MG63 (cell line): ENCODE results near the gene NOS3. TPM values are rescaled to one million over a fixed set of nuclear protein-coding genes. Genes with fewer than 3 reads are reported as not detected.
A peak's percentile ranks its signal among the peaks of the same experiment; 100 is the strongest.

Source experiments
- DNase-seq: peaks from one replicate; pipeline ENCODE4 v3.0.0-alpha.2; 2020
- H3K27me3 ChIP-seq: fragments of 250-450 bp; sonication (Bioruptor Pico); 2 replicates; pipeline ENCODE4 v1.5.1; 2020; ENCODE audit warnings: mild to moderate bottlenecking, moderate library complexity
- H3K36me3 ChIP-seq: fragments of 250-450 bp; sonication (Bioruptor Pico); 2 replicates; pipeline ENCODE4 v1.5.1; 2020; ENCODE audit warnings: mild to moderate bottlenecking, moderate library complexity
- H3K4me3 ChIP-seq: fragments of 250-450 bp; sonication (Bioruptor Pico); 2 replicates; pipeline ENCODE4 v1.5.1; 2020; ENCODE audit warnings: mild to moderate bottlenecking, moderate library complexity
- H3K9me3 ChIP-seq: fragments of 250-450 bp; sonication (Bioruptor Pico); 2 replicates; pipeline ENCODE4 v1.5.1; 2020; ENCODE audit warnings: mild to moderate bottlenecking, moderate library complexity
- total RNA-seq: library from RNA; depleted of rRNA; stranded (reverse); fragments of >200 nt; shearing (Covaris generic); gene quantifications from 2 replicates; pipeline ENCODE4 v1.2.3, GENCODE V29; 2014; ENCODE audit warnings: low replicate concordance

NOS3 gene
- total RNA-seq, 1 experiment from 2014 or later = not detected

DNA sequence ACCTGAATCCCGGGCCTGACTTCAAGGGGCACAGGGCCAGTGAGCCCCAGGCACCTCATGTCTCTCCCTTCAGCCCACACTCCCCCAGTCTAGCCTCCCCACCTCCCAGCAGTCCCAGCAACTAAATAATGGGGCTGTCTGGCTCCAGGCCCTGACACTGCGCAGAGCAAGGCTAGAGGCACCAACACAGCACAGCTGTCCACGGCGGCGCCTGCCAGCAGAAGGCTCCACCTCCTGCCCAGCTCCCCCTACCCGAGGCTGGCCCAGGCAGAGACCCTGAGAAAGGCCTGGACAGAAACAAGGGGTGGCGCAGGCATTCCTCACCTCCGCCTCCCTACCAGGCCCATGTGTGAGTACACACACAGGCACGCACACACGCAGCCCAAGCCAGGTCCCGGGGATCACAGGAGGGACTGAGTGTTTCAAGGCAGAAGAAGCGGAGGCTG is 18.8 kb upstream of the NOS3 start:
- Histone ChIP-seq H3K27me3 (no peaks in the 10 kb centered on the region), H3K36me3 (no peaks in the 10 kb centered on the region)
- DNase-seq = no peak

DNA sequence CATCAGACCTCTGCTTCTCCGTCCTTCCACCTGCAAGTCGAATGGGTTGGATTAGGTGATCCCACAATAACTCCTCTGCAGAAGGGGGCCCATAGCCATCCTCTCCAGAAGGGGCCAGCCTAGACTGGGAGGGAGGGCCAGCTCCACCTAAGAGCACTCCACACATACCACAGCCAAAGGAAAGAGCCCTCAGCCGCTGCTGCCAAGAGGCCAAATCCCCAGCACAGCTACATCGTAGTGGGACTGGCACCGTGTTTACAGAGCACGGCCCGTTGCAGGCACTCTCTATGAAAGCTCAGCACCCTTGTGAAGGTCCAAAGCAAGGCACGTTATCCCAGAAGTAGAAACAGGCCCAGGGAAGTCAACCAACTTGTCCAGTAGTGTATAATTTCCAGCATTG is 18.1 kb upstream of the NOS3 start:
- Histone ChIP-seq H3K27me3 (no peaks in the 10 kb centered on the region), H3K9me3 (no peaks in the 10 kb centered on the region), H3K36me3 (no peaks in the 10 kb centered on the region), H3K4me3 (no peak overlapping the region)
- no peak for DNase-seq

More for the DNA sequence above, 18.8 kb upstream of the NOS3 start:
- Histone ChIP-seq H3K4me3 (no peak overlapping the region), H3K9me3 (no peaks in the 10 kb centered on the region)

DNA sequence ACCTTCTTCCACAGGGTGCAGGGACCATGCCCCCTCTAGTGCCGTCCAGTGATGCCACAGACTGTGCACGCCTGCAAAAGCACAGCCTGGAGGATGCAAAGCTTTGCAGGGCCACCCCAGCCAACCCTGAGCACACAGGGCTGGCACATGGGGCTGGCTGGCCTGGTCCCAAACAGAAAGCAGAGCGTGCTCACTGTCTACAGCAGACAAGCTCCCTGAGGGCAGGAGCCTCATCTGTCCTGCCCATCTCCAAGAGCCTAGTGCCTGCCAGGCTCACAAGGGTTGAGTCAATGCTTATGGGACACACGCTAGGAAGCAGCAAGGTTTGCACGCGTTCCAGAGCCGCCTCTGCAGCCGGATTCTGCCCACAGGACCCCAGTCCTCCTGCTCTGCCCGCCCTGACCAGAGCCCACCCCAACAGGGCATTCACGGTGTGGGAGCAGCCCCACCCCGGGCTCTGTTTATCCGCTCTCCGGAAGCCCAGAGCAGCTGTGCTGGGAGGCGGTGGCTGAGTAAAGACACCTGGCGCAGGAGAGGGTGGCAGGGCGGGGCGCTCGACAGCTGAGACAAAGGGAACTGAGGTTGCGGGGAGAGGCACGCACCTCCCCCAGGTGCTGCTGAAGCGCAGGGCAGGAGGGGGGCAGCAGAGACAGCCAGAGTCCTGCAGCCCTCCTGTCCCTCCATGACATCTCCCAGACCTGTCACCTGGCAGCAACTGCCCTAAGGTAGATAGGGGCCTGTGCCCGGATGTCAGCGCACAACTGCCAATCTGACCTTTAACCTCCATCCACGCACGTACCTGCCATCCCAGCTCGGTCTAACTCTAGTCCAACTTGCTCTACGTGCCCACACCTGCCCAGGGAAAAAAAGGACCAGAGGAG is 17.0 kb upstream of the NOS3 start:
- H3K27me3 ChIP-seq = no peaks in the 10 kb centered on the region

DNA sequence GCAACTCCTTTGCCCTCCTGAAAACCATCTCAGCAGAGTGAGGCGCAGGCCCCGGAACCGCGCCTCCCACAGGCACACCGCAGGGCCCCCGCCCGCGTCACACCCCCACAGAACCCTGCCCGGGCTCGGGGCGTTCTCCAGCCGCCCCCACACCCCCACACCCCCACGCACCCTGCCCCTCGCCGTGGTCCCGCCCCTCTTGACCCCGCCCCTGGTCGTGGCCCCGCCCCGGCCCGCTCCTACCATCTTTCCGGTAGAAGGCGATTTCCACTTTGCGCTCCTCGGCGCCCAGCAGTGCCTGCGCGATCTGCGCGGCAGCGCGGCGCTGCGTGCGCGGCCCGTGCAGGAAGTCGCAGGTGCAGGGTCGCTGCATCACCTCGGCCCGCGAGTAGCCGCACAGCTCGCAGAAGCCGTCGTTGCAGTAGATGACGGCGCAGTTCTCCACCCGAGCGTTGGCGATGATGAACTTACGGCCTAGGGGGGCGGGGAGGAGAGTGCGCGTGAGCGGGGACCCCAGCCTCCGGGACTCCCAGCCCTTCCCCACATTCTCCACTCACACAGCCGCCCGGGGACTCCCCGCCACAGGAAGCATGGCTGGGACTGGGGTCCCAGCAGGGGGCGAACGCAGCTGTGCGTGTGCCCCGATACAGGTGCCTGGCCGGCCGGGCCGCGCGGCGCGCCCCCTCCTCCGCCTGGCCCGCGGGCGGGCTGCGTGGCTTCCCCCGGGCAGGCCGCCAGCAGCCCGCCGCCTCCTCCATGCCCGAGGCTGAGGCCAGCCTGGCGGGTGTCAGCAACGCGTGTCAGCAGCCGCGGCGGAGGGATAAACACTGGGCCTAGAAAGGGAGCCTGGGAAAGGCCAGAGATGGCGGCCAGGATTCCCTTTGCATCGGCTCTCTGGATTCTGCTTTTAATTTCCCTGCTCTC is 16.1 kb upstream of the NOS3 start:
- Histone ChIP-seq H3K27me3 (no peaks in the 10 kb centered on the region), H3K36me3 (no peaks in the 10 kb centered on the region), H3K9me3 (no peaks in the 10 kb centered on the region), H3K4me3 (no peak overlapping the region)
- peak; percentile 34 for DNase-seq

More for the DNA sequence above, 17.0 kb upstream of the NOS3 start:
- no peaks in the 10 kb centered on the region for H3K36me3 ChIP-seq
- no peaks in the 10 kb centered on the region for H3K9me3 ChIP-seq
- no peak overlapping the region for H3K4me3 ChIP-seq
- DNase-seq = no peak

DNA sequence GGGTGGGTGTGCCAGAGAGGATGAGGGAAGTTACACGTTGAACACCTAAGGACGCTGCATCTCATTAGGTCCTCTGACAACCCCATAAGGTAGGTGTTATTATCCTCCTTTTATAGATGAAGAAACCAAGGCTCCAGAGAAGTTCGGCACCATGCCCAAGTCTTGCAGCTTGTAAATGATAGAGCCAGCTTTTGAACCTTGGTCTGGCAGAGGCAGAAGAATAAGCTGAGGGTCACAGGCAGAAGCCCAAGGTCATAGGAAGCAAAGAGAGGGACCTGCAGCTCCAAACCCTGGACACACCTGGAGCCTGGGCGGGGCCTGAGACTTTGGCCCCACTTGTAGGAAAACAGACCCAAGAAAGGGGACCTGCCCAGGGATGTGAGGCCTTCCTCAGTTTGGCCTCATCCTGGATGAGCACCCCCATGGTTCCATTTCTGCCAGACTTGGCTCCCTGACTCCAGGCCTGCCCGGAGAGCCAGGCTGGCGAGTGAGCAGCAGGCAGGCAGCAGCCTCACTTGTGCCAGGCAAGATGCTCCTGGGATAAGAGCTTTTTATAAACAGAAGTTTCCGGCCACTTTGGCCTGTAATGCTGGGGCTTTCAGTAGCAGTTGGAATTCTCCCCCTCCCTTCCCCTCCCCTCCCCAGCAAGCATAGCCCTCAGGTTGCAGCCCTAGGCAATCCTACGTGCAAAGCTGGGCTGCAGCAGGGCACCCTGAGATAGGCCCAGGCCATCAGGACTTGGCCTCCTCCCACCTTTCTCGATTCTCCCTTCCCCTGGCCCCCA is 15.1 kb upstream of the NOS3 start:
- Histone ChIP-seq H3K9me3 (no peaks in the 10 kb centered on the region), H3K36me3 (no peaks in the 10 kb centered on the region), H3K4me3 (no peak overlapping the region), H3K27me3 (no peaks in the 10 kb centered on the region)
- peak; percentile 45 for DNase-seq

DNA sequence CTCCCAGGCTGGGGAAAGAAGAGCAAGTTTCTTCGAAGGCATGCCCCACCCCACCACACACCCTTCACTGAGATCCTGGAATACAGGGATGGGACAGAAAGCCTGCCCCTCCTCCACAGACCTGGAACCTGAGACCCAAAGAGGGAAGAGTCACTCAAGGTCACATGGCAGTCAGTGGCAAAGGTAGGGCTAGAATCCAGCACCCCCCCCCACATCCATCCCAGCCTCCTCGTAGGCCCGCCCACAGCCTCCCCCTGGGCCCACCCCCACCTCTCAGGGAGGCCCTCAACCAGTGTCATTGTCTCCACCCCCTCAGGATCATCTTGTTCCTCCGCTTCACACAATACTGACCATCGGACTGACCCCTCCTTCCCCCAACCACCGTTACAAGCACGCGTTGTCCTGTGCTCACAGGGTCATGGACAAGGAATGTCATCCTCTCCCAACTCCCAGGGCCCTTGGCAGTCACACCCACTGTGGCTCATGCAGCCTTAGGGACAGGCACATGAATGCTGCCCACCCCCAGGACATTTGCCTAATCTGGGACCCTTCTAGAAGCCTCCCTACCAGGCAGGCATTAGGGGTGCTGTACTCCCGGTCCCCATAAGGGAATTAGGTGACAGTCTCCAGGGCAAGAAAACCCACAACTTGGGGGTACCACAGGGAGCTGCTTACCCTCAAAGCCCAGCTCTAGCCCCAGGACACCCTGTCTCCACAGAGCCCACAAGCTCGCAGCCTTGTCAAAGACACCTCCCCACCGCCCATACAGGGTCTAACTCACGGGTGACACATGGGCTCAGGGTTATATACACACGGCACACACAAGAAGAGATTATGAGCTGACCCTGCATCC is 14.1 kb upstream of the NOS3 start:
- Histone ChIP-seq H3K9me3 (no peaks in the 10 kb centered on the region), H3K27me3 (no peaks in the 10 kb centered on the region)
- DNase-seq = no peak

DNA sequence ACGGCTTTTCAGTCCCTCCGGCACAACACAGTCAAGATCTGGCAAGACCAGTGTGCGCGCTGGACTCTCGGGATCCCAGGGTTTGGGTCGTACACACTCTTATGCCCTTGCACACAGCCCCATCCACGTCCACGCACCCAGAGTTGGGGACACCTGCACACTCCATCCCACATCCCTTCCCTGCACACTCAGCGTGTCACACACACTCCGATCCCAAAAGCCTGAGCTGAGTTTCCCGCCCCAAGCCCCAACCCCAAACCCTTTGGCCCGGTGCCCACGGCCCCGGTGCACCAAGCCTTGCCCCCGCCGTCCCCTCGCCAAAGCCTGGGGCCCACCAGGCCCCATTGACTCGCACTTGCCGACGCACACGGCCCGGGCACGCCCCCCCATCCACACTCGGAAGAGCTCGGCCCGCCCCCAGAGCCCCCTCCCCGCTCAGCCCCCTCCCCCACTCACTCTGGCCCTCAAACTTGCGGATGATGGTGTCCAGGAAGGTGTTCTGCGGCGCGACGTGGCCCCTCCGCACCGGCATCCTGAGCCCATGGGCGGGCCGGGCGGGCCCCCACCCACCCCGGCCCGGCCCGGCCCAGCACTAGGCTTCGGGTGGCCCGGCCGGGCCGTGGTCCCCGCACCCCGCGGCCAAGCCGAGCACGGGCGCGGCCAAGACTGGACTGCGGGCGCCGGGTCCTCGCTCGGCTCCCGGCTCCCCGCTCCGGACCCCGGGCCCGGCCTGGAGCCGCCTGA is 13.3 kb upstream of the NOS3 start:
- Histone ChIP-seq H3K9me3 (no peaks in the 10 kb centered on the region), H3K27me3 (no peaks in the 10 kb centered on the region), H3K36me3 (no peaks in the 10 kb centered on the region), H3K4me3 (no peak overlapping the region)
- no peak for DNase-seq

More for the DNA sequence above, 14.1 kb upstream of the NOS3 start:
- Histone ChIP-seq H3K4me3 (no peak overlapping the region), H3K36me3 (no peaks in the 10 kb centered on the region)

DNA sequence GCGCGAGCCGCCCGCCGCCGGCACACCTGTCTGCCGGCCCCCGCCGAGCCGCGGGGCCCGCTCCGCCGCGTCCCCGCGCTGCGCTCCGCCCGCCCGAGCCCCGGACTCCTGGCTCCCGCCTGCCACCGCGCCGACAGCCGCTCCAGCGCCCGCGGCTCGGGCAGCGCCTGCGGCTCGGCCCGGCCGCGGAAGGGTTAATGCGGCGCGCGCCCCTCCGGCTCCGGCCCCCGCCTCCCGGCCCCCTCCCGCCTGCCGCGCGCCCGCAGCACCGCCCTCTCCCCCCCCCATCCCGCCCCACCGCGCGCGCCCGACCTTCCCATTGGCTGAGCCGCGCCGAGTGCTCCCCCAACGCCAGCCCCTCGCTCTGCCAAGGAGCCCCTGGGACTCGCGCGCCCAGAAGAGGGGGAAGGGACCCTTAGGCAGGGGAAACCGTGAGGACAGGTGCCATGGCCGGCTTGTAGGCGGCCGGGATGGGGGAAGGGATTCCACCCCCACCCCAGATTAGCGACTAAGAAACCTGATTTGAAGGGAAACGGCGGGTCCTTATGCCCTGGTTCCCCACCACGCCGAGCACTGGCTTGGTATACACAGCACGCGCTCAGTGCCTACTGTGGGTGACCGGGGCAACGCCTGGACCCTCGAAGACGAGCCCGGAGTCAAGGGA is 12.6 kb upstream of the NOS3 start, which contains the start of gene KCNH2:
TSS of gene KCNH2 (minus strand) at position 196 of the 664 bp plus-strand sequence. CDS start 408 bp downstream, outside the sequence.
- H3K27me3 ChIP-seq = no peaks in the 10 kb centered on the region; the same call in 1 of the 2 replicates
- H3K9me3 ChIP-seq = no peaks in the 10 kb centered on the region
- no peak for DNase-seq
- no peak within 1 kb of the TSS for H3K4me3 ChIP-seq
- H3K36me3 ChIP-seq = no peaks in the 10 kb centered on the region

DNA sequence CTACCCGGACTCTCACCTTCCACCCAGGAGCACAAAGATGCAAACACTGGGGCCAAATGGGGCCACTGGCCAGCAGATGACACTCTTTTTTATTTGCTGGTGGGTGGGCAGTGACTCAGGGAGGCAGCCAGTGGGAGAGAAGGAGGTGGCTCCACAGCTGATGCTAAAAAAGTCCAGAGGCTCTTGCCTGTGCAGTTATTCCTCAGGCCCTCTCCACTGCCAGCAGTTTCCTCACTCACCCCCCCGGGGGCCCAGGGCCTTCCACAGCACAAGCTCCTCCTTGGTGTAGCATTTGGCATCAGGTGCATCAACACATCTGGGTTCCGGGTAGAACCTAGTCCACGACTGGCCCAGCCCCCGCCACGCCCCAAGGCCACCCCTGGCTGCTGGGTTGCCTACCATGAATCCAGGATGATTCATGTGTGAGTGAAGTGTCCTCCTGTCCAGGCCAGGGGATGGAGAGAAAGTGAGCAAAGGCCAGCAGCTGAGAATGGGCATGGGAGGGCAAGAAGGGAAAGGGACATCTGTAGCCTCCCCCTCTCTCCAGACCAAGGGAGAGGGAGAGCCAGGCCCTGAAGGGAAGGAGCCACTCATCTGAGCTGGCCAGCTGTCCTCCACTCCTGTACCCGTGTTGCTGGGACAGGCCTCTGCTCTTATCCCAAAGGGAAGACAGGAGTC is 11.0 kb upstream of the NOS3 start:
- no peaks in the 10 kb centered on the region for H3K36me3 ChIP-seq
- no peaks in the 10 kb centered on the region; the same call in 1 of the 2 replicates for H3K27me3 ChIP-seq
- peak; percentile 21 for DNase-seq
- H3K4me3 ChIP-seq = no peak overlapping the region
- H3K9me3 ChIP-seq = no peaks in the 10 kb centered on the region

DNA sequence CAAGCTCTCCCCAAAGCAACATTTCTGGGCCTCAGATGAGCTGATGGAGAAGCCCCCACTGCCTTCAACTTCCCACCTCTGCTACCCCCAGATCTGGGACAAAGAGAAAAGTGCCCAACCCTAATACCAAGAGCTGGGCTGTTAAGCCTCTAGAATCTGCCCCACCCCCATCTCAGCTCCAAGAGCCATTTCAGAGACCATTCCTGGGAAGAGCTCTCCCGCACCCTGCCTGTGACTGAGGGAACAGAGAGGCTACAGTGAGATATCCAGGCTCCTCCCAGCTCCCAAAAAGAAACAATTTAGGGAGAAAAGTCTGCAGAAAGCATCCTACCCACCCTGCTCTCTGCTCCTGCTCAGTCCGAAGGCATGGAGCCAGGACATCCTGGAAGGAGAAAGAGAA is 10.2 kb upstream of the NOS3 start:
- Histone ChIP-seq H3K27me3 (no peaks in the 10 kb centered on the region; the same call in 1 of the 2 replicates), H3K9me3 (no peaks in the 10 kb centered on the region), H3K4me3 (no peak overlapping the region), H3K36me3 (no peaks in the 10 kb centered on the region)
- no peak for DNase-seq

DNA sequence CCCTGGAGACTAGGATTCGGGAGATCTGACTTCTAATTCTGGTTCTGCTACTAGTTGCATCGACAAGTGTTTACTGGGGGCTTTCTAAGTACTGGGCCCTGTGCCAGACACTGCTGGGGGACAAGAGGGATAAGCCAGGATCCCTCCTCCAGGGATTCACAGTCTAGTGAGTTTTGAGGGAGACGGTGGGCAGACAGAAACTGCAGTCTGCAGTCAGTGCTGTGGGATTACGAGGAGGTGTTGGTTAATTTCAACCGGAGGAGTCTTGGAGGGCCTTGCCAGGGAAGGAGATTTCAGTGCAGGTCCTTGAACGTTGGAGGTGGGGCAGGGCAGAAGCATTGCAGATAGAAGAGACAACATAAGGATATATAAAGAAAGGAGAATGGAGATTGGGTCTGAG is 9.2 kb upstream of the NOS3 start:
- Histone ChIP-seq H3K4me3 (no peak overlapping the region), H3K27me3 (no peaks in the 10 kb centered on the region; the same call in 1 of the 2 replicates), H3K36me3 (no peaks in the 10 kb centered on the region), H3K9me3 (no peaks in the 10 kb centered on the region)
- DNase-seq = no peak

DNA sequence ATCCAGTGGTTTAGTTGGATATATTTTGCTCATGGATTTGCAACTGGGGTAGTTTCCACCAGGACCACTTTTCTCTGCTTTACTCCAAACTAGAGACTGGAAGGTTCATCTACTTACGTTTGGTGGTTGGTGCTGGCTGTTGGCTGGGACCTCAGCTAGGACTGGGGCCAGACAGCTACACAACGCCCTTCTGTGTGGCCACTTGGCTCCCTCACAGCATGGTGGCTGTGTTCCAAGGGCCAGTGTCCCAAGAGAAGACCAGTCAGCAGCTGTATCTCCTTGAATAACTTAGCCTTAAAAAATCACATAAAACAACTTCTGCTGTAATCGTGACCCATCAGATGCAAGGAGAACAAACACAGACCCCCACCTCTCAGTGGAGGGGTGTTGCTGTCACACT is 8.5 kb upstream of the NOS3 start:
- Histone ChIP-seq H3K4me3 (no peak overlapping the region), H3K36me3 (no peaks in the 10 kb centered on the region), H3K27me3 (no peaks in the 10 kb centered on the region; the same call in 1 of the 2 replicates), H3K9me3 (no peaks in the 10 kb centered on the region)
- no peak for DNase-seq

DNA sequence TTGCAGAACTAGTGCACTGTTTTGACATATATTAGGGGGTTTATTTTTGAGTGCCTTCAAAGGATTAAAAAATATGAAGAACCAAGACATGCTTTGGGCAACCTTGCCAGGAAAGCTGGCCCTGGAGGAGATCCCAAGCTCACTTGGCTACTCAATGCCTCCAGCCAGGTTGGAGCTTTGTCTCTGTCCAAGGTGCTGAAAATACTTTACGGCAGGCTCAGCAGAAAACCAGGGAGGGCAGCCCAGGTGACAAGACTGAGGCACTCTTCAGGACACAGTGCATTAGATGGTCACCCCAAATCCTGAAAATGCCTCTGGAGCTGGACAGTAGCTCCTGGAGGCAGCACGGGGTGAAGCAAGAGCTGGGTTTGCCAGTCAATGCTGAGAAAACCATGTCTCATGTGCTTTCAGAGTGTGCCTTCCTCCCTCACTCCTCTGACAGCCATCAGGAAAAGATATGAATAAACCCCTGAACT is 6.9 kb upstream of the NOS3 start:
- H3K9me3 ChIP-seq = no peaks in the 10 kb centered on the region
- no peaks in the 10 kb centered on the region; the same call in 1 of the 2 replicates for H3K27me3 ChIP-seq
- DNase-seq = no peak
- H3K4me3 ChIP-seq = no peak overlapping the region
- no peaks in the 10 kb centered on the region for H3K36me3 ChIP-seq

DNA sequence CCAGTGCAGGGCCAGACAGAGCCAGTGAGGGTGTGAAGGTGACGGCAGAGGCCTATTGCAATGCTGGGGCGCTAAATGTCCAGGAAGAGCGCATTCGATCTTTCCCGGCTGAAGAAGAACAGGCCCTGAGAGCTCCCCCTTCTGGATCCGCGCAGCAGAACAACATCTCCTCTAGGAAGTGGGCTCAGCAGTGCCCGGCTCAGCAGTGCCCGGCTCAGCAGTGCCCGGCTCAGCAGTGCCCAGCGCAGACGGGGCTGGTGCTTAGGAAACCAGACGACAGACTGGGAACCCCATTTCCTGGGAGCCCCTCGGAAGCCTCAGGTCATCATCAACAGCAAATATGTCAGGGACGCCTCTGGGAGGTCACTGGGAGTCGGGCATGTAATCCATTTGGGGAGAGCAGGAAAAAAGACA is 4.7 kb upstream of the NOS3 start:
- H3K9me3 ChIP-seq = no peaks in the 10 kb centered on the region
- peak; percentile 23 for DNase-seq
- no peaks in the 10 kb centered on the region; the same call in 1 of the 2 replicates for H3K27me3 ChIP-seq
- no peak overlapping the region for H3K4me3 ChIP-seq
- H3K36me3 ChIP-seq = no peaks in the 10 kb centered on the region
